HG02981 (cell line): Measurements from ENCODE around the gene HDAC10.

Source experiments
- ATAC-seq: cut with Tn5 transposase; IDR thresholded peaks from one replicate; pipeline ENCODE4 v1.9.1; 2021; ENCODE audit warnings: mild to moderate bottlenecking, moderate library complexity; ENCODE audit not compliant: unreplicated experiment

The HDAC10 gene

GRCh38 chr22:50257451-50258360, 6.6 kb upstream of the HDAC10 start:
- ATAC-seq = no peak

- no peak for ATAC-seq
These were observed 6.0 kb upstream of the HDAC10 start for GRCh38 chr22:50257041-50257440.

GRCh38 chr22:50256258-50256862, 5.3 kb upstream of the HDAC10 start:
- ATAC-seq = no peak

DNA sequence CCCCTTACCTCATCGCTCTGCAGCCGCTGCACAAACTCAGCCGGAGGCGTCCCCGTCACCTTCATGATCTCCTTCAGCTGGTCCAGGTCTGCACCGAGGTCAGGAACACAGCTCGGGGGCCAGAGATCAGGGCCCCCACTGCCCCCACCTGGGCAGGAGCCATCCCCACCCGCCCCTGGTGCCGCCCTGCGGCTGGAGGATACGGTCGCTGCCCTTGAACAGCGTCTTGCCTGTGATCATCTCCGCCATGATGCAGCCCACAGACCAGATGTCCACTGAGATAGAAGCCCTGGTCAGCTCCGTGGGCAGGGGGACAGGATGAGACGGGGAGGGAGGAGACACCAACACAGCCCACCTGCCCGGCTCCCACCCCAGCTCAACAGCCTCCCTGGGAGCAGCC, 4.5 kb upstream of the HDAC10 start:
- ATAC-seq = no peak

DNA sequence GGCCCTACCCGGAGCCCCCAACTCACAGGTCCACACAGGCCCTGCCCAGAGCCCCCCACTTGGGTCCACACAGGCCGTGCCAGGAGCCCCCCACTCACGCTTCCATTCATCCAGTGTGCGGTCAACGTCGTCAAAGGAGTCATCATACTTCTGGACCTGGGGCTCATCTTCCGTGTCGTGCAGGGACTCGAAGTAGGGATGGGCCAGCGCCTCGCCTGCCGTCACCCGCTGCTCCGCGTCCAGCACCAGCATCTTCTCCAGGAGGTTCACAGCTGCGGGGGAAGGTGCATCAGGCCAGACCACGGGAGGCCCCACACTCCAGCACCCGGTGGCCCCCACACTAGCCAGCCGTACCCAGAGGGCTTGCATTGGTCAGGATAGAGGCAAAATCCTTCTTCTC, 4.0 kb upstream of the HDAC10 start:
- no peak for ATAC-seq

- no peak for ATAC-seq
These were observed 2.9 kb upstream of the HDAC10 start for GRCh38 chr22:50253941-50254340.

DNA sequence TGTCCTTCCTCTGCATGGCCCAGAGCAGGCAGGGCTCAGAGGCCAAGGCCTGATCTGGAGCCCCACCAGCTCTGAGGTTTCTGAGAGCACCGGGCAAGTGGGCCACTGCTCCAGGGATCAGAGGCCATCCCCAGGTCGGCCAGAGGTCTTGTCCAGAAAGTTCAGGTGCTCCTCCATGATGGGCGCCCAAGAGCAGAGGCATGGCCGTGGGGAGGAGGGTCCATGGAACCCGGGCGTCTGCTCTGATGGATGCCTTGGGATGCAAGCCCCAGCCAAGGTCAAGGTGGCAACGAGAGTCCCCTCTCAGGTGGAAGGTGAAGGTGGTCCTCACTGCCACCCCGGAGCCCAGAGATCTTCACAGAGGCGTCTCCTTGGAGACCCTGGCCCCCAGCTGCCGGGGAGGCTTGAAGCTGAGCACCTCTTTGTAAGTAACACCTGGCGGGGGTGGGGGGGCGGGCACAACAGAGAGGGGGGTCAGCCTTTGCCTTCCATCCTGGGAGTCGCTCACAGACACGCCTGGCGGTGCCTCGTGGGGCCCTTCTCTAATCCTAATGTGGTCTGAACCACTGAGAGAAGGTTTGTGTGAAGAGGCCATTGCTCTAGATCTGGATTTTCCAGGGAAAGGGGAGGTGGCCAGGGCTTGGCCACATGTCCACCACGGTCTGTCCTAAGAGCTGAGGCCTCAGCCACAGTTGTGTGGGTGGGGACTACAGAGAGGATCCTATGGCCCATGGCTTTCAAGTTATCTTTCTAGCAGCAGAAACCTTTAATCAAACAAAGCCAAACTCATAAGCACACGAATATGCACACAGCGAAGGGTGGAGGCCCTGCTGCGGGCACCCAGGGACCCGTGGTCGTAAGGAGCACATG, 2.2 kb upstream of the HDAC10 start:
- ATAC-seq = no peak

DNA sequence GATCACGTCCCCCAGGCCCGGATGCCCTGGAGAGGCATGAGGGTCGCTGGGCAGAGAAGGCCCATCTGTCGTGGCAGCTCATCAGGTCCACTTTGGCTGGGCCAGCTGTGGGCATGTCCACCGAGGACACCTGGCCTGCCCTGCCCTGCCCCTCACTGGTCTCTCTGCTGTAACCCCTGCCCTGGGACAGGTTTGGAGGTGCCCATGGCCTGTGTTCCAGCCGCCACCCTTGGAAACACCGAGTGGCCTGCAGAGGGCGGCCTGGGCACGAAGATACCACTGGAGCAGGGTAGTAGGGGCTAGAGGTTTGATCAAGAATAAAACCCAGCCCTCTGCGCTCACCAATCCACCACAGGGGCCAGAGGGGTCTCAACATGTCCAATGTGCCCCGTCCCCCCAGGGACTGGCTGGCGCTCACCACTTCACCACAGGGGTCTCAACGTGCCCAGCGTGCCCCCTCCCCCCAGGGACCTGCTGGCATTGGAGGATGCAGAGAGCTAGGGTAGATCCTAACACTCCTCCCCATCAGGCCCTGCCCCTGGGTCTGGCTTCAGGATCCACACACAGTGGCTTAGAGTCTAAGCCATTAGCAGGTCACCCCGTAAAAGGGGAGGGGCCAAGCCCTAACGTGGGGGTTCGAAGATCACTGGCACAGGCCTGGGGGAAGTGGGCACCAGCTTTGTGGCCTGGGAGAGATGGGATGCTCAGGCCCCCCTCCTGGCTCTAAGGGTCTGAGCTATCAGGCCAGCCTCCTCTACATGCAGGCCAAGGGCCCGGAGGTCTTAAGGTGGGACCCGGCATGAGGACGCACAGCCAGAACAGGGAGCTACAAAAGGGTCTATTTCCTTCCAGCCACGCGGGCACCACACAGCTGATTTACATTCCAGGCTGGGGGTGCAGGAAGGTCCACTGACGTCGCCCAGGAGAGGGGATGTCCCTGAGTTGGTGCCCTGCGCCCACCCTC, 1.3 kb upstream of the HDAC10 start:
- ATAC-seq = no peak

- ATAC-seq = no peak
These were observed 514 bp upstream of the HDAC10 start for GRCh38 chr22:50251477-50252081.

DNA sequence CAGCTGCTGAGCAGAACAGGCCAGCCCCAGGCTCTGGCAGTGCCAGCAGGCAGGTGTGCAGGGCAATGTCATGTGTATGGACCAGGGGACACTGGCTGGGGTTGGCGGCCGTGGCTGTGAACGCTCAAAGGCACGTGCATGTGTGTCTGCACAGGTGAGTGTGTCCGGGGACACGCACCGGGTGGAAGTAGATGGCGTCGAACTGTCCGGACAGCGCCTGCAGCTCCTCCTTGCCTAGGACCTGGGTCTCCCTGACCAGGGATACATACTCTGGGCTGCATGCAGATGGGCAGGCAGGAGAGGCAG, 863 bp downstream of the HDAC10 start:
- ATAC-seq = no peak

DNA sequence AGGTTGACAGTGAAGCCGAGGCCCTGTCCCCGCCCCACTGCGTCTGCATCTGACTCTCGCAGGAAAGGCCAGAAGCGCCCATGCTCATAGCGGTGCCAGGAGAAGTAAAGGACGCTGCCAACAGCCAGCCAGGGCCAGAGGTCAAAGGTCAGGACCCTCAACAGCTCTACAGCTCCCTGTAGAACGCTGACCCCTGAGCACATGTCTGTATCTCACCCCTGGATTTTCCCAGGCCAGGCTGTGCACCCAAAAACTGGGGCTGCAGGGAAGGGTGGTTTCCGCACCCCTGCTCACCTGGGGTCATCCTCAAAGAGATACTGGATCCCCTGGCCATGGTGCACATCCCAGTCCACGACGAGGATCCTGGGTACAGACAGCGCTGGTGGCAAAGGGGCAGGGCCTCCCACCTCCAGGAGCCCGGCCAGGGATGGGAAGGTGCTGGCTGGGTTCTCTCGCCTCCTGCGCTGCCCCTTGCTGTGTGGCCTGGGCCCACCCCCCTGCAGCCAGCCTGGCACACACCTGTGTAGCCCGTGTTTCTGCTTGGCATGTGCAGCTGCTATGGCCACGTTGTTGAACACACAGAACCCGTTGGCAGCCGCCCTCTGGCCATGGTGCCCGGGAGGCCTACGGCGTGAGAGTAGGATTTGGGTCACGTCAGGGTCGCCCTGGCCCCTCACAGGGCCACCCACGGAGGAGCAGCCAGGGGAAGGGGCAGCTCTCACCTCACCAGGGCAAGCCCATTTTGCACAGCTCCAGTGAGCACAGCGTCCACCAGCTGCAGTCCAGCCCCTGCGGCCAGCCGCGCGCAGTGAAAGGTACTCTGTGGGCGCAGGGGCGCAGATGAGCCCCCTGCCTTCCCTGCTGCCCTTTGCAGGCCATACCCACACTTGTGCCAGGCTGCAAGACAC, 1.5 kb downstream of the HDAC10 start:
- ATAC-seq = no peak

- no peak for ATAC-seq
These were observed 2.6 kb downstream of the HDAC10 start for GRCh38 chr22:50248196-50249081.

GRCh38 chr22:50247748-50248147, 3.3 kb downstream of the HDAC10 start:
- no peak for ATAC-seq

DNA sequence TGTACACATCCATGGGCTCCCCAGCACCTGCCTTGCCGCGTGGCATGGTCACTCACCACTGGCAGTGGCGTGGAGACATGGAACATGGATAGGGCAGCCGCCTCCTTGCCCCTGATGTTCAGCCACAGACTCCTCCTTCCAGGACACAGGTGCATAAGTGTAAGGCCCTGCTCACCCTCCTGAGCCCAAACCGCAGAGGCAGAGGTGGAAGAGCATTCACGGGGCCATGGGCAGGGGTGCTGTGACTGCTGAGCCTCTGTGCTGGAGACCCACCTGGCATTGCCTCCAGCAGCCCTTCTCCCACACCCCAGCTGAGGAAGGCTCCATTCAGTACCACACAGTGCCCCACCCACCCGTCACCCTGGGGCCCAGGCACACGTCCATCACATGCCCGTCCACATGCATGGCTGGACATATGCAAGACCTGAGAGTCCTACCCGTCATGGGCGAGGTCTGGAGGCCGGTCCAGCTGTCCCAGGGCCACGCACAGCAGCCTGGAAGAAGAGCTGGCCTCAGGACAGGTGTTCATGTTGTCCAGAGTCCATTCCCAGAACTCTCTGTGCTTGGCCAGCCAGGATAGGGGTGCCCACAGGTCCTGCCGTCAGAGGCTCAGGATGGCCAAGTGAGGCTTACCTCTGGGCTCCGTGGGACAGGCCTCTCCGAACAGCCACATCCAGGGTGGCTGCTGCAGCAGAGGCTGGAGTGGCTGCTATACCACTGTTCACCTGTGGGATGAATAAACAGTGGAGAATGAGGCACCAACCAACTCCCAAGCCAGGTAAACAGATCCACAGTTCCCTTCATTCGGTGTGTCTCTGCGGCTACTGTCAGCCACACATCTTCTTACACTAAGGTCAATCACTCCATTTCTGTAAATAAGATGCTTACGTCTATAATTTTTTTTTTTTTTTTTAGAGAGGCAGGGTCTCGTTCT, 4.6 kb downstream of the HDAC10 start:
- no peak for ATAC-seq

- ATAC-seq = no peak
These were observed 5.6 kb downstream of the HDAC10 start for GRCh38 chr22:50245214-50246072.
